ENCODE results near the gene DGCR6L.
"Not testable (repeated sequence)": the region's sequence is repeated elsewhere in the genome, so short reads cannot be mapped to it uniquely, and the experiment has no call there.

DGCR6L gene

DNA sequence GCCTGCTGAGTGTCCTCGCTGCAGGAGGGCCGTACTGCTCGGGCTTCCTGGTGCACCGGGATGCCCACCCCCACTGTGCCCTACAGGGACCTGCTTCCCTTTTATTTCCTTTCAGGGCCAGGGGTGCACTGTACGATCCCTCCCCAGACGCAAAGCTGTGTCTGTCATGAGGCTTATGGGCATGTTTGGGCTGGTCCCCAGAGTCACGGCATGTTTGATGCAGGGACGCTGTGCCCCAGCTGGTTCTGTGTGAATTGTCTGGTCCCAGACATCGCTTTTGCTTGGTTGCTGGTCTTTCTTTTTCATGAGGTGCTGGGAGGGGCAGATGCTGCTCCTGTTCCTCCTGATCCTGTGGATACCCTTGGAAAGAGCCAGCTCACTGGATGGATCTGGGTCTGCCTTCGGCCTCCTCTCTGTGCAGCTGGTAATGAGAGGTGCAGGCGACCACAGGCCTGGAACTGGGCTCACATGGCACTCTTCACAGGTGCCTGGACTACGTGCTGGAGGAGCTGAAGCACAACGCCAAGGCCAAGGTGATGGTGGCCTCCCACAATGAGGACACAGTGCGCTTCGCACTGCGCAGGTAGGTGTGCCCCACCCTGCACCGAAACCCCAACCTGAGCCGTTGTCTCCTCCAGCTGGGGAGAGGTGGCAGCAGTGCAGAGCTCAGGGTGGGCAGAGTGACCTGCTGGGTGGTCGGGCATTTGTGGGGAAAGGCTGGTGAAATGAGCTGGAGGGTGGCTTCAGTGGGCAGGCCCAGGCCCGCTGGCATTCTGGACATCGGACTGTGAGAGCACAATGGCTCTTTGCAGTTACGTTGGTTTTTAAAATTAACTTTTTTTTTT lies 10.8 kb downstream of the DGCR6L start:
- DNase-seq = not testable (repeated sequence)

DNA sequence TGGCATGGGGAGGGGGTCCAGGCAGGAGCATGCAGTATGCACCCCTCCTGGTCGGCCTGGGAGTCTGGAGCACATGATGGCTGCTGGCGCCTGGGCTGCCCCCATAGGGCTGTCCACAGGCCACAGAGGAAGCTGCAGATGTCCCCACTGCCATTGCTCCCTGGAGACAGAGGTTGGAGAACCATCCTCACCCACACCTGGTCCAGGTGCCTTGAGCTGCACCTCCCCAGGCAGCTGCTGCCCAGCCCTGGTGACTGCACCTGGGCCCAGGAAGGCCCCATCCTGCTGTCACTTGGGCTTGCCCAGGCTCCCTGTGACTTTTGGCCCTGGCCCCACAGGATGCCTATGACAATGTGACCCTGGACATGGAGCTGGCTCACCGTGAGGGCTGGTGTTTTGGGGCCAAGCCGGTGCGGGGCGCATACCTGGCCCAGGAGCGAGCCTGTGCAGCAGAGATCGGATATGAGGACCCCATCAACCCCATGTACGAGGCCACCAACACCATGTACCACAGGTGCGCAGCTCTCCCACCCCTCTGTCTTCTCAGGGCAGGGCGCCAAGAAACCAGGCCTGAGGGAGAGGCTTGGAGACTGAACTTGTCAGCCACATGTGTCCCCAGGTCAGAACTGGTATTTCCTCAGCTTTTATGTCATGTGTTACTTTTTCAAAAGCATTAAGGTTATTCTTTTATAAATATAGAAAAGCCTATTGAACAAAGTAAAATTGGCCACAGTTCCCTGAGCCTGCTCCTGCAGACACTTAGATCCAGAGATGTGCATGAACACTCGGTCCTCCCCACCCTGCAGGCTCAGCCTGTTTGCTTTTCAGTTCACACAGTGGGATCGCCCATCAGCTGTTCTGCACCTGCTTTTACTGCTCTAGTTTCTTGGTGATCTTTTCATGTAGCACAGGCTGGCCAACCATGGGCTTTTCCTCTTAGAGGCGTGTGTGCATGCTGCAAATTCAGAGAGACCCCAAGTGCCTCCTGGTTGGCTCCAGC lies 12.1 kb downstream of the DGCR6L start:
- not testable (repeated sequence) for DNase-seq

DNA sequence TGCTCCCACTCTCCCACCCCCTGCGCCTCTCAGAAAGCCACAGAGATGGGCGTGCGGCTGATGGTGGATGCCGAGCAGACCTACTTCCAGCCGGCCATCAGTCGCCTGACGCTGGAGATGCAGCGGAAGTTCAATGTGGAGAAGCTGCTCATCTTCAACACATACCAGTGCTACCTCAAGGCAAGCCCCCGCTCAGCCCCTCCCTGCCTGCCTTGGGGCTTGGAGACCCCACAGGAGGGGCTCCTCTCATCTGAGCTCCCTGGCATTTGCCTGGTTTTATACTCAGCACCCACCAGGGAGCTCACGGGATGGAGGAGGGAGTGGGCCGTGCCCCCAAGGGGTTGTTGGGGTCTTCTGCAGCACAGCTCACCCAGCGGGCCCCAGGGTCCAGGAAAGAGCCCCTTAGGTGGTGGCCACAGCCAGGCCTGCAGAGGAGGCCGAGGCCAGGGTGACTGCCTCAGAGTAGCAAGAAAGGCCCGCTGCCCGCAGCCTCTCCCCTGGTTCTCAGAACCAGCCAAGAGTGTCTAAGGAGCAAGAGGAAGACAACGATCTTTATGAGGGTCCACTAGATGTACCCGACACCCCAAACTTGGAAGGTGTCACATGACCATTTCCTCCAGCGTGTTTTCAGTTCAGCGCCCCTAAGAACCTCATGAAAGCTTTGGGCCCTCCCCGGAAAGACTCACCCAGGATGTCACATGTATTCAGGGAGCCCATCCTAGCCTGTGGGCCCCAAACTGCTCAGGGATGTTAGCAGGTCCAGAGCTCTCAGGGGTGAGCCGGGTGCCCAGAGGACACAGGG lies 13.0 kb downstream of the DGCR6L start:
- DNase-seq = not testable (repeated sequence)

DNA sequence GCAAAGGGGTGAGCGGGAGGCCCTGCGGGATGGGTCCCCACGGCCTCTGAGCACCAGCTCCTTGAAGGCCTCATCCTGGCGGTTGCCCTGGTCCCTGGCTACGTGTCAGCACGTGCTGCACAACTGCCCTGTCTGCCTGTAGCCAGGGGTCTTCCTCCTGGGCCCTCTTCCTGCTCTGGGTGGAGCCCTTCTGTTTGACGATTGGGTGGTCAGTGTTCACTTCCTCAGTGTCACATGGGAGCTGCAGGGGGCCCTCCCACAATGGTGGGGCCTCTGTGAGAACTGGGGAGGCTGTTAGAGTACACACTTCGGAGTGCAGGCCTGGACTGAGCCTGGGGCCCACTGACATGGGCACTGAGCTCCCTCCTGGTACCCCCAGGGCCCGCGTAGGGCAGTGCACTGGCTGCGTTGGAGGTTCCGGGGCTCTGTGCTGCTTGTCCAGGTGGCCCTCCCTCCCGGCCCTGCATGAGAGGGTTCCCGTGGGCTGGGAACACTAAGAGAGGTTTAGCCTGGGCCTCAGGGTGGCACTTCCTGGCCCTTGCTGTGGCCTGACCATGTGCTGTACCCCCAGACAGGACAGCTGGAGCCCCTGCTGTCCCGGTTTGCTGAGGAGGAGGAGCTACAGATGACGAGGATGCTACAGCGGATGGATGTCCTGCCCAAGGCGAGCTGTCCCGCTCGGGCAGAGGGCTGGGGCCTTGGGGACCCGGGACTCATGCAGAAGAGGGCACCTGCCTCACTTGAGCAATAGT lies 13.8 kb downstream of the DGCR6L start:
- no peak for DNase-seq

DNA sequence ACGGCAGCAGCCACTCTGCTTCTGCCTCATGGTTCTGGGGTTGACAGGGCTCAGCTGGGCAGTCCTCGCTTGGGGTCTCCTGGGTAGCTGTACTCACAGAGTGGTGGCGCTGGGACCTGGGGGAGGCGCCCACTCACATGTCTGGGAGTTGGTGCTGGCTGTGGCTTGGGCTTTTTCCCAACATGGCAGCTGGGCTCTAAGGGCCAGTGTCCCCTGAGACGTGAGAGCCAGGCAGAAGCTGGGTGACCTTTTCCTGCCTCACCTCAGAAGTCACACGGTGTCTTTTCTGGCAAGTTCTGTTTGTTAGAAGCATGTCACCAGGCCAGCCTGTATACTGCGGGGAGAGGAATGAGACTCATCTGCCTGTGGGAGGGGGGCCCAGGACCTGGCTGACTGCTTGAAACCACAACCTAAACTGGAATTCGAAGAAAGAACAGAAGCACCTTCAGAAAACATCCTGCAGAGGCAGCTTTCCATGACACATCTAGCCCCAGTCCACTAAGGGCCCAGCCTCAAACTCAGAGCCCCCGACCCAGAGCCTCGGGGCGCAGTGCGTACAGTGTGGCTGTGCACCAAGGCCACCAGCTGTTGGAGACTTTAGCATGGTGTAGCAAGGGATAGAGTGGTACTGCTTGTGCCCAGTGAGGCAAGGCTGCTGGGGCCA lies 14.5 kb downstream of the DGCR6L start:
- not testable (repeated sequence) for DNase-seq

DNA sequence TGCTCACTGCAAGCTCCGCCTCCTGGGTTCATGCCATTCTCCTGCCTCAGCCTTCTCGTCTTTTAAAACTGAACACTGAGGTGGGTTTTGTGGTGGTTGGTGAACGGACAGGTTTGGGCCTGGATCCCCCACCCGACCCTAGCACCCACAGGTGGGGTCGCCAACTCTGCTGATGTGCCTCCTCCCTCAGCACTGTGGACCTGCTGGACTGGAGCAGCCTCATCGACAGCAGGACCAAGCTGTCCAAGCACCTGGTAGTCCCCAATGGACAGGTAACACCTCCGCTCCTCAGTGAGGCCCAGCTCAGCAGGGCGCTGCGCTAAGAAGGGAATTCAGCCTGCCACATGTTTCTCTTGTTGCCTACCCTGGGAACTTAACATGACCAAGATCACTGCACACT lies 15.2 kb downstream of the DGCR6L start:
- DNase-seq = no peak

DNA sequence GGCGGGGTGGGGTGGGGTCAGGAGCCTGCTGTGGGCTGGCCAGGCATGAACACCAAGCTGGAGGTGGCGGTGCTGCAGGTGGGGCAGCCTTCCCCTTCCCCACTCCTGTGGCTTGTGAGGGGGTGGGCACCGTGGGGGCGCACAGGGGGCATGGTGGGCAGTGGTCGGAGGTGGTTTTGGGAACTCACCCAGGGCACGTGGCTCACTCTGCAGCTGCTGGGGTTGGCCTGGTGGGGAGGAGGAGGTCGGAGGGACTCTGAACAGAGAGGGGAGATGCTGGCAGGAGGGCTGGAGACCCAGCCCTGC lies 16.7 kb downstream of the DGCR6L start:
- not testable (repeated sequence) for DNase-seq

DNA sequence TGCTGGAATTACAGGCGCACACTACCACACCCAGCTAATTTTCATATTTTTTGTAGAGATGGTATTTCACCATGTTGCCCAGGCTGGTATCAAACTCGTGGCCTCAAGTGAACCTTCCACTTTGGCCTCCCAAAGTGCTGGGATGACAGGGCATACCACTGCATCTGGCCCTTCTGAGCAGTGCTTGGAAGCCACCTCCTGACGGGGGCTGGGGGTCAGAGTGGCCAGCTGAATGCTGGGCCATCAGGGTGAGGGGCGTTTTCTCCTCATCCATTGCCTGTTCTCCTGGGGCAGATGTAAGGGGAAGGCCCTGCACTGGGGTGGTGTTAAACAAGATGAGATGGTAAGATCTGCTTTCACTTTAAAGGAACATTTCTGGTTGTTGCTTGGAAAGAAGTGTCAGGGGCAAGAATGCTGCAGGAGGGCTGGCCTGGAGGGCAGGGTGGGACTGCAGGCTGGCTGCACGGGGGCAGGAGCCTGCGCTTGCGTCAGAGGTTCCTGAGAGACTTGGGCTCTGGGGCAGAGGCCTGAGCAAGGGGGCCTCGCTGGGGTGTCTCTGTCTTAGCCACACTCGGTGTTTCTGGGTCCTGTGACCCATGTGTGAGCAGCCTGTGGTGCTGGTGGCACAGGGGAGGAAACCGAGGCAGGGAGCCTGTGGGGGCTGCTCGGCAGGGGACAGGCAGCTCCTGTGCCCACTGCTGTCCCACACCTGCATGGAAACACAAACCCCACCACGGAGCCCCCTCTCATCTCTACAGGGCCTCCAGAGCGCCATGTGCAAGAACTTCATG lies 17.2 kb downstream of the DGCR6L start:
- no peak for DNase-seq

DNA sequence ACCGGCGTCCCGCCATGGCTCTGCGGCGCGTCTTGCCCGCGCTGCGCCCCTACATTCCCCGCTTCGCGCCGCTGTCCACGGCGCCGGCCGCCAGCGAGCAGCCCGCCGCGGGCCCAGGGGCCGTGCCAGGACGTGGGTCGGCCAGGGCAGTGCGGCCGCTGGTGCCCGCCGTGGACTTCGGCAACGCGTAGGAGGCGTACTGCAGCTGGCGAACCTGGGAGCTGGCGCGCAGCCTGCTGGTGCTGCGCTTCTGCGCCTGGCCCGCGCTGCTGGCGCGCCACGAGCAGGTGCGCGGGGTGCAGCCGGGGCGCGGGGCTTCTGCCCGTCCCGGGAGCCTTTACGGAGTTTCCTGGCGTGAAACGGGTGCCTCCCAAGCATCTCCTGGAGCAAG lies 20.1 kb downstream of the DGCR6L start:
- peak; percentile 21 for DNase-seq

DNA sequence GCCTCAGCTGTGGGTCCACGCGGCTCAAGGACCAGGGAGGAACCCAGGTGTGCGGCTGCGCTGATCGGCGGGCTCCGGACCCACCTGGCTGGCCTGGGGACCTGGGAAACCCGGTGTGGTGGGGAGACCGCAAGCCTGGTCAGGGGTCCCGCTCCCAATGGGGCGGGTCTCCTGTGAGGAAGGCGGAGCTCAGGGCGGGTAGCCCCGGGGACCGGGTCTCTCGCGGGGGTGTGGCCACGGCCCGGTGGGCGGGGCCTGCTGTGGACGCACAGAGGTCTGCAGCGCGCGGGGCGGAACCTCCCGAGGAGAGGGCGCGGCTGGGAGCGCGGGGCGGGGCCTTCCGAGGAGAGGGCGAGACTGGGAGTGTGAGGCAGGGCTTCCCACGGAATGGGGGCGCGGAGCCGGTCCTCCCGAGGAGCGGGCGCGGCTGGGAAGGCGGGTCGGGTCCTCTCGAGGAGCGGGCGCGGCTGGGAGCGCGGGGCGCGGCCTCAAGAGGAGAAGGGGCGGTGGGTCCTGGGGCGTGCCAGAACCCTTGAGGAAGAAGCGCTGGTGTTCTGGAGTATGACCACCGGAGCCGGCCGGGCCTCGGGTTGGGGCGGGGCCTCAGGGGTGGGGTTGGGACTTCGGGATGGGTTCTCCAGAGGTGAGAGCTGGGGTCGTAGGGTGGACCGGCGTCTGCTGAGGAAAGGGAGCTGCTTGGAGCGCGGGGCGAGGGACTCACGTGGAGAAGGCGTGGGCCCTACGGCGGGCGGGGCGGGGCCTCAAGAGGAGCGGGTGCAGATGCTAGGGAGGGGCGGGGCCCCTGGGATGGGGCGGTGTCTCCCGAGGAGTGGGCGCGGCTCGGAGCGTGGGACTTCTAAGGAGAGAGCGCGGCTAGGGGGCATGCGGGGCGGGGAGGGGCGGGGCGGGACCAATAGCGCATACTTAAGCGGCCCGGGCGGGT lies 20.8 kb downstream of the DGCR6L start:
- peak; percentile 90 for DNase-seq

DNA sequence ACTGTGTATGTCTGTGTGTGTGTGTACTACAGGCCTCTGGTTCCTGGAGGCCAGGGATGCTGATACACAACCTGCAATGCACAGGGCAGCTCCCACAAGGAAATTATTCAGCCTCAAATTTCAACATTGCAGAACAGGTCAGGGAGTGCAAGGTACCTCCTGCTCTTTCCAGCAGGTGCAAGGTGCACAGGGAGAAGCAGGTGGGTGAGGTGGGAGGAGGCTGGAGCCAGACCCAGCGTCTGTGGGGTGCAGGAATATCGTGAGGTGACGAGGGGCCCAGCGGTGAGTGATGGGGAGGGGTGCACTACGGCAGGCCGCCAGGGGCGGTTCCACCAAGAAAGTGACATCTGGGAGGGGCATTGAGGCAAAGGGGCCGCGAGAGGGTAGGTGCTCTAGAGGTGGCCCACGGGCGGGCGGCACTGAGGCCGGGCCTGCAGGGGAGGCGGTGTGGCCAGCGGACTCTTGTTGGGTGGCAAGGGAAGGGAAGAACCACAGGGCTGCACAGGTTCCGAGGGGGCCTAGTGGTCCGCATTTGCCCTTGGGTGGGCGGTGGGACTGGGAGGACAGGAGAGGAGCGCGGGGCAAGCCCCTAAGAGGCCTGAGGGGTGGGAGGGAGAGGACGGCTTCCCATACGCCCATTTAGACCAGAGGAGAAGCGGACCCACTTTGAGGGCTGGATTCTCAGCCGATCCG lies 21.6 kb downstream of the DGCR6L start:
- DNase-seq = no peak

DNA sequence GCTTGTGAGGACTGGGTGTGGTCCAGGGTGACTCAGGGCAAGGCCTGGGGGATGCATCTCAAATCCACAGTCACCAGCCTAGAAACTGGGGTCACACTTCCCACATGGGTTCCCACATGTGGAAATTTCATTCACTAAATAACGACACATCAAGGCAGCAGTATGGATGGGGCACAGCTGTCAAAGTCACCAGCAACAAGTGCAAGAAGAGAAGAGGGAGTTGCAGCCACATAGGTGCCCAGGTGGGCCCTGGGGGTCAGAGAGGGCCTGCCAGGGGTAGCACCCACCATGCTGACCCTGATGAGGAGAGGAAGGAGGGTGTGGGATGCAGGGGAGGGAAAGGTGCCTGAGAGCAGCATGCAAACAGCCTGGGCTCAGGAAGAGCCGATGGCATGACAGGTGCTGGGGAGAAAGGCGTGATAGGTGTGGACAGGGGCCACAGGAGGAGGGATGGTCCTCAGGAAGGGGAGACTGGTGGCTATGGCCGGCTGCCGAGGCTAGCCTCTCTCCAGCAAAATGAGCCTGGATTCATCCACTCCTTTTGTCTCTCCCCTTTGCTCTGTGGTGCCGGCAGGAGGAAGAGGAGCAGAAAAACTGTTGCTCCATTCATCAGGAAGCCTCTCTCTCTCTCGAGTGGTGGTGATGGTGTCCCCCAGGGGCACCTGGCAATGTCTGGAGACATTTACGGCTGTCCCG lies 22.3 kb downstream of the DGCR6L start:
- DNase-seq = no peak

DNA sequence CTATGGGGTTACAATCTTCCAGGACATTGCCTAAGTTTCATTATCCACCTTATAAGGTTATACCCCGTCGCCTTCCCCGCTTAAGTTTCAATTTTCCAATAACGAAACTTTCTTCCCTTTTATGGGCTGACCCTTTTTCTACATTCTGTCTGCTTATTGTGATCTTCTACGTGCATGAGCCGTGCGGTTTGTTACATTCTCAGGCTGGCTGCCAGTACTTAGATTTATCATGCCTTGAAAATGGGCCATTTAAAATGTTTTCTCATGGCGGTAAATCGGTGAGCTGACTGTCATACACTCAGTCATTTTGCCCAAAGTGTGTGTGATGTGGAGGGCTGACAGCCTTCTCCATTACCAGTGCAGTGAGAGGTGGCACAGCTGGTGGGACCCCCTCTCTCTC lies 23.3 kb downstream of the DGCR6L start:
- no peak for DNase-seq

DNA sequence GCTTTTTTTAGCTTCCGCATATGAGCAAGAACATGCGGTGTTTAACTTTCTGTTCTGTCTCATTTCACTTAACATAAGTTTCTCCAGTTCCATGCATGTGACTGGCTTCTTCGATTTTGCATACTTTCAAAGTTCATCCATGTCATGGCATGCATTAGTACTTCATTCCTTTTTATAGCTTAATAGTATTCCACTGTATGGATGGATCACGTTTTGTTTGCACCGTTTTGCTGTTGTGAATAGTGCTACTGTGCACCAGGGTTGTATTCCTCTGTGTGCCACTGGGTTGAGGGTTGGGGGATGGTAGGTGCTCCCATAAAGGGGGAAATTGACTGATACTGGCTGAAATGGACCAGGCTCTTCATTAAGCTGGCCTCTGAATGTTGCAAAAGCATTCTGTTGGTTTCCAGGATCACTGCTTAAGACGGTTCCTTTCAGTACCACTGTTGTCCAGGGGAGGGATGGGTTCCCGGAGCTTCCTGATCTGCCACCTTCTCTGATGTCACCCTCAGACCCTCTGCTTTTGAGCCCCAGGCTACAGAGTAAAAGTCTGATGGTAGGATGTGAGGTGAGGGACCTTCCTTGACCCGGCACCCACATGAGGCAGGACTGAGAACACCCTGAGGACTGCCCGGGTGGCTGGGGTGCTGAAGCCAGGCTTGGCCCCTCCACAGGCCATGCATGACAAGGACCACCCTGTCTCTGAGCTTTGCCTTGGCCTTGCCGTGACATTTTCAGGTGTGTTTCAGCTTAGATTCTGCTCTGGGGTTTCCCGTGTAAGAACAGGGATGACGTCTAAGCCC lies 24.4 kb downstream of the DGCR6L start:
- no peak for DNase-seq

DNA sequence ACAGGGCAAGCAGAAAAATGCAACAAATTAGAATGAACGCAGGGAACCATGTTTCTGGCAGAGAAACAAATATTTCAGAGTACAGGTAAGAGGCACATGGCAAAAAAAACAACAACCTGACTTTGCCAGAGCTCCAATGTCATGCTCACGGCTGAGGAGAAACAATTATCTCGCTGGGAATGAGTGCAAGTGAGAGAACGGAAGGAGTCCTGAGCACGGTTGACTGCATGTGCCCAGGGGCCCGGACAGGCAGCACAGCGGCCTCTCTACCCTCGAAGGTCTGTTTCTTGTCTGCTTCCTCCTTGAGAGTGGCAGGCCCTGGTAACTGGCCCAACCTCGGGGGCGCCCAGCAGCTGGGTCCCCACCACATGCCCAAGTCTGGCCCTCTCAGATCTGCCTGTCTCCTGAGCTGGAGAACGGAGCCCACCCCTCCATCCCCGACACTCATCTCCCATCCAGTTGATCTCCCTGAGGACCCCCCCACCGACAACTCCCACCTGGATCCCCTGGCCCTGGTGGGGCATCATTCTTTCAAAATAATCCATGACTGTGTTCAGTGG lies 27.1 kb downstream of the DGCR6L start:
- DNase-seq = no peak

DNA sequence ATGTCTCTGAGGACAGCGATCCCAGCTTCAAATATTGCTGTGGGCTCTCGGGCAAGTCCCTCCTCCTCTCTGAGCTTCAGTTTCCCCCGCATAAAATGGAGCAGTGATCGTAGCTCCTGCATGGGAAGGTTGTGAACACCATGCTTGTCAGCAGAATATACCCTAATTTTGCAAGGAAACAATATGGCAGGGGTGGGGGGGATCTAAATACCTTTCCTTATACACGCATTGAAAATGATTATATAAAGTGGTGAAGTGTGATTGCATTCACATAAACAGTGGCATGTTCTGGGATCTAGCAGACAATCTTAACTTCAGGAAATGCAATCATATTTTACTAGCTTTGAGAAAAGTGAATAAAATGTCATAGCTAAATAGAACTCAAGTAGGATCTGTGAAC lies 27.8 kb downstream of the DGCR6L start:
- DNase-seq = no peak

DNA sequence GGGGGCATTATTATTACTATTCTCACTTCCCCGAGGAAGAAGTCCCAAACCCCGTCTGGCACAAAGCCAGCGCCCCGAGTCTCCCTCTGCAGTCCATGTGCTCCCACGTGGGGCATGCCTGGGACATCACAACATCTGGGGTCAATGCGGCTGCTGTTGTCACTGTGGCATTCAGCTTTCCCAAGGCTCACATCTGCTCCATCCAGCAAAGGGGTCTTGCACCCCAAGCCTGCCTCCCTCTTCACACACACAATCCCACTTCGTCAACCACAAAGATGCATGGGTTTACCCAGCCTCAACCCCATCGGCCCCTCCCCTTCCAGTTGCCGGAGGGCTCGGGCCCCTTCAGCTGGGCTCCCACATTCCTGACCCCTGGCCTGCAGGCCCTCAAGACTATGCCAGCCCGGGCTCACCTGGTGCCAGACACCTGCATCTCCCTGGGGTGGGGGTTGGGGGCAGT lies 28.2 kb downstream of the DGCR6L start:
- DNase-seq = no peak

Data from stimulated activated CD4-positive, alpha-beta T cell treated with anti-CD3 and anti-CD28 coated beads, Interleukin-1b, Interleukin-23, amount 100 ng/mL, for 48 hours (primary cell).